GM19397 (cell line): ENCODE results near the gene TMEM132D.

Experiments used
- ATAC-seq: cut with Tn5 transposase; IDR thresholded peaks from one replicate; pipeline ENCODE4 v1.9.1; 2021; ENCODE audit warnings: mild to moderate bottlenecking, moderate library complexity; ENCODE audit not compliant: unreplicated experiment

Gene TMEM132D

DNA sequence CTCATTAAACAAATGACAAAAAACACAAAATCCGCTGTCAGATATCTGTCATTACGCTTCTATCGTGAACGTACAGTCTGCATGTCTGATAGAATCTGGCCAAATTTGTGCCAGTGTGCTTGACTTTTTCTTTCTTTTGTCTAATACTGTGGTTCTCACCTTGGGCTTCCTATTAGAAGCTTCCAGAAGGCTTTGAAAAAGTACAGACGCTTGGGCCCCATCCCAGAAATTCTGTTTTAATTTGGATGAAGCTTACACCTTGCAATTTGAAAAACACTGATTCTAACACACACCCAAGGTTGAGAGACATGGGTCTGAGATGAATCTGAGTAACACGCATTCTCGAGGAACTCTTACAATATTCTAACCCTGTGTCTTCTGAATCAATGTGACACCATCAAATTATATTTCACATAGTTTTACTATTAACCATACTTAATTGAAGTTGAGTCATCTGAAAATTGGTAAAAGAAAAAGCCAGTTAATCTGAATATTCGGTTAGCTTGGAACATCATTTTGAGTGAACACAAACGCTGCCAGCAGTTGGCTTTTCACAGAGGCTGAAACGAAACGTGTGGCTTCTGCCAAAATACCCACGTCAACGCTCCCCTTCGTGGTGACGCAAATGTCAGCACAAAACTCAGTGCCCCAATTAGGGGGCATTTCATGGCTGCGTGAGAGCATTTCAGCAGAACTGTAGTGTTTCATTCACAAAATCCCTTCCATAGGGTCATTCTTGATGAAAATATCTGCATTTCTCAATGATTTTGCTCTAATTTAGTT lies 420.5 kb downstream of the TMEM132D start:
- ATAC-seq, result no peak

- ATAC-seq, result no peak
These were observed 421.9 kb downstream of the TMEM132D start for GRCh38 chr12:129481921-129482320.

GRCh38 chr12:129470196-129470595 lies 433.6 kb downstream of the TMEM132D start:
- ATAC-seq, result no peak

- ATAC-seq, result no peak
These were observed 436.1 kb downstream of the TMEM132D start for GRCh38 chr12:129467726-129468125.

- ATAC-seq, result no peak
These were observed 436.5 kb downstream of the TMEM132D start for GRCh38 chr12:129467289-129467688.

- ATAC-seq, result no peak
These were observed 437.3 kb downstream of the TMEM132D start for GRCh38 chr12:129466499-129466898.

DNA sequence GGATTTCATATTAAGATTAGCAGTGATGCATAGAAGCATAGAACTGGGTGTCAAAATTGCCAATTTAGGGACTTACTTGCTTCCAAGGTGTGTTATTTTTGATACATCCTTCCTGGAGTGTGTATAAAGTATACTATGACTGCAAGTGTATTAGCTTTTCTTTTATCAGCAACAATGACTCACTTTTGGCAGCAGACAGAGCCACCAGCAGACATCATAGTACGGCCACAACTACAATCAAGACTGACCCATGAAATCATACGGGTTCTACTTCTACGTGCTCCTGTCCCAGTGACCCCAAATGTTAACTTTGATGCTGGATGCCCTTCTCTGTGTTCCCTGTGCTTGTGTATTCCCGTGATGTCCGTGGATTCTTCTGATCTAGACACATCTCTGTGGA lies 443.9 kb downstream of the TMEM132D start:
- no peak for ATAC-seq

DNA sequence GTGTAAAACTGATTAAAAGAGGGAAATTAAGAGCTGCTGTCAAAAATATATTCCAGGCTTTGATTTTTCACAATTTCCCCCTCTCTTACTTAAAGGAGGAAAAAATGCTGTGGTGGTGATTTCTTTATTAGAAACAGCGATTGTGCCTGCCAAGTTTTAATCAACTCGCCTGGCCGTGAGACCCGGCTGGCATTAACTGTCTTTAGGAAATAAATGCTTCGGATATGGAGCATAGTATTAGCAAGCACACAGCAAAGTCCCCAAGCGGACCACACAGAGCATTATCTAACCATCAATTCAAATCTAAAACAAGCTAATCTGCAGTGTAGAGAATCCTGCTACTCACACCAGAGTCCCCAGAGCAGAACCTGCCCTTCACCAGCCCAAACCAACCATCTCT lies 457.1 kb downstream of the TMEM132D start:
- no peak for ATAC-seq

DNA sequence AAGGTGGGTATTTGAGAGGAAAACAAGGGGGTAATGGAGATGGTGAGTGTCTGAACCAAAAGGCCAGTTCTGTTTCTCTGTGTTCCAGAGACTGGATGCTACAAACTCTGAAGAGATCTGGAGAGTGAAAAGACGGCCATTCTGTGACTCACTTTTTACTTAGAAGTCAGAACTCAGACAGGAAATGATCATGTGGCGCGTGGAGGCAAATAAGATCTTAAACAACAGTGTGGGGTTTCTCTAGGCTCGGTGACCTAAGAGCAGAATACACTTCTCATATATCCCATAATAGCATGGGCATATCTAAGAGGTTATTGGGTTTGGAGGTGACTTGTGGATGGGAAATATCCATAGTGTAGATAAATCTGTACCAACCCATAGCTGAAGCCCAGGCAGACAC lies 463.5 kb downstream of the TMEM132D start:
- ATAC-seq, result no peak

- no peak for ATAC-seq
These were observed 469.0 kb downstream of the TMEM132D start for GRCh38 chr12:129434790-129435189.

GRCh38 chr12:129428240-129428936 lies 475.4 kb downstream of the TMEM132D start:
- ATAC-seq, result no peak

DNA sequence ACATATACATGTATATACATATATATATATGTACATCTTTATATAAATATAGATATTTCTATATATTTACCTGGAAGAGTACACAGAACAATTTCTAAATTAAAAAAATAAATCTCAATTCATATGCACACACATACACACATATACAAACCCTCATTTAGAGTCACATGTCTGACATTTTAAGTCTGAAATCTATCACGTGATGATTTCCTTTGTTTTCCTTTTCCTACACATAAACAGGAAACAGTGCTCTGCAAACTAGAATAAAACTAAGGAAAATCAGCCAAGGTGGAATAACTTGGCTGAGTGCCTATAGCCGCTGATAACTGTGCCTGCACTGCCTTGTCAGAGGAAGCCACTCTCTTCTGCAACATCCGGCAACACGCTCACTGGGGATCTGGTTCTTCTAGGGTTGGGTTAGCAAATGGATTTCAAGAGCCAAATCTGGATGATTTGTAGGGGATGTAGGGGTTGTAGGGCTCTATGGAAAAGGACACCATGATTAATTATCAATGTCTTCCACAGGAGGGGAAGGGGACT lies 480.7 kb downstream of the TMEM132D start:
- no peak for ATAC-seq

- ATAC-seq, result no peak
These were observed 490.5 kb downstream of the TMEM132D start for GRCh38 chr12:129413295-129413694.

GRCh38 chr12:129409281-129409680 lies 494.5 kb downstream of the TMEM132D start:
- ATAC-seq, result no peak

- ATAC-seq, result no peak
These were observed 499.3 kb downstream of the TMEM132D start for GRCh38 chr12:129404556-129404955.

DNA sequence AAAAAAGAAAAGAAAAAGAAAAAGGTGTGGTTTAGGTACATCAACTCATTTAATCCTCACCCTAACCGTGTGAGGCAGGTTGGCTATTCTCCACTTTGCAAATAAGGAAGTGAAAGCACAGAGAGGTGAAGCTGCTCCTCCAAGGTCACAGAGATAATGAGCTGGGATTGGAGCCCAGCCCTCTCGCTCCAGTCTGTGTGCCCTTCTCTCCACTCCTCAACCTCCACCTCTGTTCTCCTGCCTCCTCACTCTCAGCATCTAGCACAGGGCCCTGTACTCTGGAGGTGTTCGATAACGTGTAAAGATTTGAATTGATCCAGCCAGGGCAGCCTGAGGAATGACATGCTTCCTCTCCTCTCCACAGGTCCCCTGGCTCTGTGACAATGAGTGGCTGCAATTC lies 502.3 kb downstream of the TMEM132D start:
- ATAC-seq, result no peak

- no peak for ATAC-seq
These were observed 509.5 kb downstream of the TMEM132D start for GRCh38 chr12:129394177-129394825.

DNA sequence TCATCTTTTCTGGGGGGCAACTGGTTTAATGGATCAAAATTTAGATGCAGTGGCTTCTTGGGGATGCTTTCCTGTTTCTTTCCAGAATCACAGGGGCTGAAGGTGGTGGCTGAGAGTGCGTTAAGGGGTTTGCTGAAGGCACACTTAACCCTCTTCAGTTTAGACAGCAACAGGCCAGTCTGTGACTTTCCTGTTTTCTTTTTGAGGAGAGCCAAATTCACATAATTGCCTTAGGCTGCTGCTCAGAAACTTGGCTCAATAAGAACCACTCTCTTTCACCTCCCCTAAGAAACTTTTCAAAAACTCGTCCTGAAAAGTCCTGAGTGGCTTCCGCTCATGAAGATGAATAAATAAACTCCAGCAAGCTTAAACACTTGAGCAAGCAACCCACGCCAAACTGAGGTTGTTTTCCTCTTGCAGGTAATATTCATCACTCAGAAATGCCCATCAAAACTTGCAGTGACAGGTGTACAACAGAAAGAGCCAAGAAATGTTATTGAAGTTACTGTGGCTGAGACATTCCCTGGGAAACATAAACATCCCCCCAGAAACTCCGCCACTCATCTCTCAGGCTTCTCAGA lies 510.4 kb downstream of the TMEM132D start:
- ATAC-seq, result no peak

DNA sequence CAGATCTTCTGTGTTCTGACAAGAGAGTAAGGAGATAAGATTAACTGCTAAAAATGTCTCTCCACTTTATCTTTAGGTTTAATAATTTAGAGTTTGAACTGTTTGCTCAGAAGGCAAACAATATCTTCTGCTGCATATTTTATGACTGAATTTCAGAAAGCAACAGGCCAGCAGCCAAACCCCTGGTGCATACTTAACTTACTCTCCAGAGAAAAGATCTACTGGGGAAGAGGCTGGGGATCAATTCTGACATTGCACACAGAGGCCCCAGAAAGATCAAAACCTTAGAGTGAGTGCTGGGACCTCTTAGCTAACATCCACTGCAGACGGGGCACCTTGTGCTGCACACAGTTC lies 518.2 kb downstream of the TMEM132D start:
- ATAC-seq, result no peak

- no peak for ATAC-seq
These were observed 519.9 kb downstream of the TMEM132D start for GRCh38 chr12:129383956-129384355.

DNA sequence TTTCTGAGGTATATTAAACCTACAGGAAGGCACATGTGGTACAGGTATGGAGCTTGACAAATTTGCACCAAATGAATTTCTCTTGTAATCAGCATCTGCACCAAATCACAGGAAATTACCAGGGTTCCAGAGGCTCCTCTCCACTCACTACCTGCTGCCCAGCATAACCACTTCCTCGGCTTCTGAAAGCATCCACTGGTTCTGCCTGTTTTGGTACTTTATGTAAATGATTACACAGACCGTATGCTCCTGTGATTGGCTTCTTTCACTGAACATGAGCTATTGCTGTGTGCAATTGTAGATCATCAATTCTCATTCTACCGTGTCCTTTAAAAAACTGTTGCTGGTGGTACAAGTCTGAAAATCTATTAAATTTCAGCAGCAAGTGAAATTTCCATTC lies 522.1 kb downstream of the TMEM132D start:
- no peak for ATAC-seq
